ENCODE measurements around the gene CT45A1. TPM values are rescaled to one million over a fixed set of nuclear protein-coding genes. Genes with fewer than 3 reads are reported as not detected.
"Not testable (repeated sequence)": the region's sequence is repeated elsewhere in the genome, so short reads cannot be mapped to it uniquely, and the experiment has no call there.

Gene CT45A1
- total RNA-seq, 4 donors from 2014 or later = not detected

DNA sequence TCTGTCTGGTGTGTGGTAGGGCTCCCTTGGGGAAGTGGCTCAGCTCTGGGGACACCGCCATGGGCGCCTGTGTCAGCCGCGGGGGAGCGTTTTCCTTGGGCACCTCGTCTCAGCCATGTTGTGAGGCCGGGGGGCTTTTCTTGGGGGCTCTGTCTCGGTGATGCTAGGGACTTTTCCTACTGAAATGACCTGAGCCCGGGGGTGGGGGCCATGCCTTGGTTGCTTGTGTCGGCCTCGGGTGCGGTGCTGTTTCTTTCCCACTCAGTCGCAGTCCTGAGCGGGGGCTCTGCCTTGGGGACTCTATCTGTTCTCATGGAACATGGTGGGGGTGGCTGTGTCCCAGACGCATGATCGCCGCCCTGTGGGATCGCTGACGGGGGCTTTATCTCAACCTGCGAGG lies 356 bp downstream of the CT45A1 start:
- no peak overlapping the region for H3K4me3 ChIP-seq (ENCODE audit: low read depth, poor library complexity, severe bottlenecking)
- intact Hi-C loops (cut with DNase I; ENCODE audit: low total_unique reads) = no loop called here
- 88 to 100% methylated on average over 2 to 20 of the region's 20 CpGs for WGBS, 2 donors
- no peak for TF ChIP-seq POLR2A (IDR thresholded peaks at IDR 0.05)
- TF ChIP-seq, protein P1, sequence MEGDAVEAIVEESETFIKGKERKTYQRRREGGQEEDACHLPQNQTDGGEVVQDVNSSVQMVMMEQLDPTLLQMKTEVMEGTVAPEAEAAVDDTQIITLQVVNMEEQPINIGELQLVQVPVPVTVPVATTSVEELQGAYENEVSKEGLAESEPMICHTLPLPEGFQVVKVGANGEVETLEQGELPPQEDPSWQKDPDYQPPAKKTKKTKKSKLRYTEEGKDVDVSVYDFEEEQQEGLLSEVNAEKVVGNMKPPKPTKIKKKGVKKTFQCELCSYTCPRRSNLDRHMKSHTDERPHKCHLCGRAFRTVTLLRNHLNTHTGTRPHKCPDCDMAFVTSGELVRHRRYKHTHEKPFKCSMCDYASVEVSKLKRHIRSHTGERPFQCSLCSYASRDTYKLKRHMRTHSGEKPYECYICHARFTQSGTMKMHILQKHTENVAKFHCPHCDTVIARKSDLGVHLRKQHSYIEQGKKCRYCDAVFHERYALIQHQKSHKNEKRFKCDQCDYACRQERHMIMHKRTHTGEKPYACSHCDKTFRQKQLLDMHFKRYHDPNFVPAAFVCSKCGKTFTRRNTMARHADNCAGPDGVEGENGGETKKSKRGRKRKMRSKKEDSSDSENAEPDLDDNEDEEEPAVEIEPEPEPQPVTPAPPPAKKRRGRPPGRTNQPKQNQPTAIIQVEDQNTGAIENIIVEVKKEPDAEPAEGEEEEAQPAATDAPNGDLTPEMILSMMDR (IDR thresholded peaks at IDR 0.05) = no peak
- no peak for DNase-seq (ENCODE audit: low spot score in 2 of 2)

DNA sequence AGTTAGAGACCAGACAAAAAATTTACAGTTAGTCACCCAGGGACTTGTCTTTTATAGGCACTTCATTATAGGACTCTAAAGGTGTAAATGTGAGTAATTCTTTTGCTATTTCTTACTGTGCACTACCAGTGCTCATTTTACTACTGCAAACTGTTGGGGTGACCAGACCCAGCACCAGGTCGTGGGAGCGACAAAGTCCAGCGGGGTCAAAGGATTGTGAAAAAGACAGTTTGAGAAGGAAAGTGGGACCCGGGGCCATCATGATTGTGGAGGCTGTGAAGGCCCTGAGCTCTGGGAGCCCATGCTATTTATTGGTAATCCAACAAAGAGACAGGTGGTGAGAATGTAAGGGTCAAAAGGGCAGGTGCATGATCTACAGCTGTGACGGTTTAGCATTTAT lies 21.2 kb downstream of the CT45A1 start:
- WGBS, 2 donors = 48 to 54% methylated on average over 5 of the region's 5 CpGs
- intact Hi-C loops (cut with DNase I; ENCODE audit: low total_unique reads); H3K4me3 ChIP-seq (ENCODE audit: low read depth, poor library complexity, severe bottlenecking); DNase-seq (ENCODE audit: low spot score in 2 of 2): not testable (repeated sequence)

DNA sequence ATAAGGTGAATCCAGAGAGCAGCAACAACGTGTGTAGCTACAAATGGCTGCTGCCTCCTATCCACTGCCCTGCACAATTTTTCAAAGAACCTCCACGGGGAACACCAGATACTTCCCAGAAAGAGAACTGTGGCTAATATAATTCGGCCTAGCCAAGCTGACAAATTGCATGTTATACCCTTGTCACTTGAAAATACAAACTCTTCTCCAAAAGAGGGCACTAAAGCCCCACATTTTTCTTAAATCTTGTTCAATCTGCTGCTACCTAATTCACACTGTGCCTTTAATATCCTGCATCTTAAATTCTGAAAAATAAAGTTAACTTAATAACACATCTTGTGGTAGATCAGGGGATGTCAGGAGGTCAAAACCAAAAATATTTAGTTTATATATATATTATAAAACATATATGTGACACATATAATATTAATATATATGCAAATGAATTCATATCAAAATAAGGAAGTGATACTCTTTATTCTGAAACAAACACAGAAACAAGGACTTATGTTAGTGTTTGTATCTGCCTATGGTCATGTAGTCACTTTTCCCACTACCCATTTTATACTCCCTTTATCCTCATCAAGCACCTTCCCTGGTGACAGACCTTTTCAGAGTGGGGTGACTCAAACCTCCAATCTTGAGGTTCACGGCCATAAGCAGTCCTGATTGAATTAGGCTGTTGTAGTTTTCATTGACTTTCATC lies 24.1 kb downstream of the CT45A1 start:
- DNase-seq (ENCODE audit: low spot score in 2 of 2) = no peak
- 45% methylated on average over 4 of the region's 4 CpGs for WGBS, 2 donors
- no peak for TF ChIP-seq POLR2A (IDR thresholded peaks at IDR 0.05)
- TF ChIP-seq, protein P1 (IDR thresholded peaks at IDR 0.05) = no peak

DNA sequence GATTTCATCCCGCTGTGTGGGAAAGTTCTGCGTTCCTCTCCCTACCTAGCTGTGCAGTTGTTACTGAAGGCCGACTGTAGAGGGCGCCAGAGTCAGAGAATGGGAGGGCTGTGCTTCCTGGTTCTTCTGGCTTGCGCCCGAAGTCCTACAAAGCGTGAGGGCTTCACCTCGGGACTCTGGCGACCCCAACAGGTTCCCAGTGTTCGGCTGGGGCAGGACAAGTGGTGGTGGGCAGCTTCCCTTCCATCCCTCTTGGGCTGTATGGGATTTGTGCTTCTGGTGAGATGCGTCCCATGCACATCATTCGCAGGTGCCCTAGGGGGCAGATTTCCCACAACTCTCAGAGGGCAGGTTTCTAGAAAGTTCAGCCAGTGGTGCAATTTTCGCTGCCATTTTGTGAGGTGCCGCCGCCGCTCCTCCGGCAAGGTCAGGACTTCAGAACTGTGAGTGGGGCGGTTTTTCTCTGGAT lies 27.3 kb downstream of the CT45A1 start:
- no peak overlapping the region for H3K4me3 ChIP-seq (ENCODE audit: low read depth, poor library complexity, severe bottlenecking)
- intact Hi-C loops (cut with DNase I; ENCODE audit: low total_unique reads) = no loop called here
- TF ChIP-seq, protein P1 (IDR thresholded peaks at IDR 0.05) = no peak
- TF ChIP-seq POLR2A (IDR thresholded peaks at IDR 0.05) = no peak
- DNase-seq (ENCODE audit: low spot score in 2 of 2) = peak in 1 of 2 donors; percentile 73
- 62 to 79% methylated on average over 9 to 18 of the region's 18 CpGs for WGBS, 2 donors

More for the DNA sequence above, 24.1 kb downstream of the CT45A1 start:
- H3K4me3 ChIP-seq (ENCODE audit: low read depth, poor library complexity, severe bottlenecking) = no peak overlapping the region
- intact Hi-C loops (cut with DNase I; ENCODE audit: low total_unique reads) = no loop called here

DNA sequence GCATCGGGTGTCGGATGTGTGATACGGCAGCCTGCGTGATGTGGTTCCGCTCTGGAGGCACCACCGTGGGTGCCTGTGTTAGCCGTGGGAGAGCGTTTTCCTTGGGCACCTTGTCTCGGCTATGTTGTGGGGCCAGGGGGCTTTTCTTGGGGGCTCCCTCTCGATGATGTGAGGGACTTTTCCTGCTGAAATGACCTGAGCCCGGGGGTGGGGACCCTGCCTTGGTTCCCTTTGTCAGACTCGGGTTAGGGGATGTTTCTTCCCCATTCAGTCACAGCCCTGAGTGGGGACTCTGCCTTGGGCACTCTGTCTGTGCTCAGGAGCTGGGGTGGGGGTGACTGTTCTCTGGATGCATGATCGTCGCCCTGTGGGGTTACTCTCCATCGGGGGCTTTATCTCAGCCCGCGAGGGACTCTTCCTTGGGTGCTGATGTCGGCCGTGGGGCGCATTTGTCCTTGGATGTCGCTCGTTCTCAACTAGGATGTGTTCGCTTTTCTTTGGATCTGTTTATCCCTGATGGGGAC lies 27.8 kb downstream of the CT45A1 start:
- 91 to 92% methylated on average over 23 of the region's 23 CpGs for WGBS, 2 donors
- intact Hi-C loops (cut with DNase I; ENCODE audit: low total_unique reads) = no loop called here
- no peak for DNase-seq (ENCODE audit: low spot score in 2 of 2)
- H3K4me3 ChIP-seq (ENCODE audit: low read depth, poor library complexity, severe bottlenecking) = no peak overlapping the region
- TF ChIP-seq POLR2A (IDR thresholded peaks at IDR 0.05) = no peak
- TF ChIP-seq, protein P1 (IDR thresholded peaks at IDR 0.05) = no peak

DNA sequence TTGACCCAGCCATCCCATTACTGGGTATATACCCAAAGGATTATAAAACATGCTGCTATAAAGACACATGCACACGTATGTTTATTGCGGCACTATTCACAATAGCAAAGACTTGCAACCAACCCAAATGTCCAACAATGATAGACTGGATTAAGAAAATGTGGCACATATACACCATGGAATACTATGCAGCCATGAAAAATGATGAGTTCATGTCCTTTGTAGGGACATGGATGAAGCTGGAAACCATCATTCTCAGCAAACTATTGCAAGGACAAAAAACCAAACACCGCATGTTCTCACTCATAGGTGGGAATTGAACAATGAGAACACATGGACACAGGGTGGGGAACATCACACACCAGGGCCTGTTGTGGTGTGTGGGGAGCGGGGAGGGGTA lies 31.3 kb downstream of the CT45A1 start:
- H3K4me3 ChIP-seq (ENCODE audit: low read depth, poor library complexity, severe bottlenecking); DNase-seq (ENCODE audit: low spot score in 2 of 2); intact Hi-C loops (cut with DNase I; ENCODE audit: low total_unique reads): not testable (repeated sequence)
- 94 to 95% methylated on average over 4 of the region's 4 CpGs for WGBS, 2 donors

DNA sequence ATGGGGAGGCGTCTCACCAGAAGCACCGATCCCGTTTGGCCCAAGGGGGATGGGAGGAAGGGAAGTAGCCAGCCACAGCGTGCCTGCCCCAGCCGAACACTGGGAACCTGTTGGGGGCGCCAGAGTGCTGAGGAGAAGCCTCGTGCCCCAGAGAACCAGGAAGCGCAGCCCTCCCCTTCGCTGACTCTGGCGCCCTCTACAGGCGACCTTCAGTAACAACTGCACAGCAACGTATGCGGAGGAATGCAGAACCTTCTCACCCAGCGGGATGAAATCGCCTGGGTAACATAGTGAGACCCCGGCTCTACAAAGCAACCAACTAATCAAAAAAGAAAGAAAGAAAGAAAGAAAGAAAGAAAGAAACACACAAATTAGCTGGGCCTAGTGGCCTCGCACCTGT lies 54.7 kb downstream of the CT45A1 start, which contains the start of gene CT45A3:
Gene CT45A3 (minus strand): TSS at position 101 of the 400 bp plus-strand sequence. CDS start 3,747 bp downstream, outside the sequence.
- no CpG with 5 or more reads among the region's 17 CpGs for WGBS, 2 donors
- intact Hi-C loops (cut with DNase I; ENCODE audit: low total_unique reads); H3K4me3 ChIP-seq (ENCODE audit: low read depth, poor library complexity, severe bottlenecking); DNase-seq (ENCODE audit: low spot score in 2 of 2): not testable (repeated sequence)

Other genes with a start within 250 kb of the CT45A1 start
- gene INTS6L, start 193.0 kb upstream of the CT45A1 start, total RNA-seq = 10 to 100 TPM in 1 of 4 donors, 1 to 10 TPM in 3; 7.4 to 10.8 (median 9.0) TPM
- not detected for gene CT45A3, start 54.6 kb downstream of the CT45A1 start, total RNA-seq
- gene CT45A5, start 71.9 kb downstream of the CT45A1 start, total RNA-seq = not detected
- gene CT45A6, start 89.1 kb downstream of the CT45A1 start, total RNA-seq = not detected
- gene CT45A2, start 106.4 kb downstream of the CT45A1 start, total RNA-seq = not detected
- gene CT45A7, start 123.6 kb downstream of the CT45A1 start, total RNA-seq = not detected
- not detected for gene CT45A8, start 140.9 kb downstream of the CT45A1 start, total RNA-seq
- not detected for gene CT45A9, start 158.2 kb downstream of the CT45A1 start, total RNA-seq
- gene CT45A10, start 179.8 kb downstream of the CT45A1 start, total RNA-seq = not detected
- not detected for gene SAGE1, start 180.1 kb downstream of the CT45A1 start, total RNA-seq

Measured in lower leg skin (tissue), 4 donors.